ENCODE results near the gene SCUBE3.

- TF ChIP-seq CTCF (IDR thresholded peaks at IDR 0.05) (no peak), EP300 (IDR thresholded peaks at IDR 0.05) (no peak), POLR2AphosphoS5 (IDR thresholded peaks at IDR 0.05) (no peak), POLR2A (IDR thresholded peaks at IDR 0.05) (no peak)
These were observed 28.5 kb upstream of the SCUBE3 start for GRCh38 chr6:35185302-35185681.
